HG02938 (cell line): ENCODE results near the gene HPGD.

Source experiments
- ATAC-seq: cut with Tn5 transposase; IDR thresholded peaks from one replicate; pipeline ENCODE4 v1.9.1; 2021; ENCODE audit warnings: mild to moderate bottlenecking, moderate library complexity; ENCODE audit not compliant: unreplicated experiment

Gene HPGD

GRCh38 chr4:174479140-174479539 lies 43.1 kb downstream of the HPGD start:
- no peak for ATAC-seq

GRCh38 chr4:174475528-174475927 lies 46.8 kb downstream of the HPGD start:
- no peak for ATAC-seq

GRCh38 chr4:174474457-174475075 lies 47.7 kb downstream of the HPGD start:
- no peak for ATAC-seq

GRCh38 chr4:174467107-174467506 lies 55.2 kb downstream of the HPGD start:
- no peak for ATAC-seq

- no peak for ATAC-seq
These were observed 57.3 kb downstream of the HPGD start for GRCh38 chr4:174464949-174465348.

DNA sequence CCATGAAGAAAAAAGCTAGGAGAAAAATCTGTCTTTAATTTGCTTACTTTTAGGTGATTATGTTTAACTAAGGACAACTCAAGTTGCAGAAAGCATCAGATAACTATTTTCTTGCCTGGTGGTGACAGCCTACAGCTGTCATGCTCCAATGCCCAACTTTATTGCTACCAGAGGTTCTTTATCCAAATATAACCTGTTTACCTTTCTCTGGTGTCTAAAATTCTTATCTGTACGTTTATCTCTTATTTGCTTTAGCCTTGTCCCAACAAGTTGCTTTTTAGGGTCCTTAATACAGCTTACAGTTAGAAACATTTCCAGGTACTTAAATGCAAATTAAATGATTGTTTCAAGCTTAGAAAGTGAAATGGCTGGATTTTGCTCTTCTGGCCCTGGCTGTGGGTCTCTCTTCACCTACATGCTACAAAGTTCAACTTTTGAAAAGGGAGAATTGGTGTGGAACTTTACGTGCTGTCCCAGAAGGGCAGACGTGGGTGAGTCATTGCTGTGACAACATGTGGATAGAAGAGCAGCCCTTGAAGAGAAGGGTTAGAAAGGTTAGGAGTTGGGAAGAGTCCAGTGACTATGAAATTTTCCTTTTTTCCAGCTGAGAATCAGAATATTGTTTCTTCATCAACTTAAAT lies 60.7 kb downstream of the HPGD start:
- no peak for ATAC-seq

GRCh38 chr4:174460684-174461083 lies 61.6 kb downstream of the HPGD start:
- no peak for ATAC-seq

DNA sequence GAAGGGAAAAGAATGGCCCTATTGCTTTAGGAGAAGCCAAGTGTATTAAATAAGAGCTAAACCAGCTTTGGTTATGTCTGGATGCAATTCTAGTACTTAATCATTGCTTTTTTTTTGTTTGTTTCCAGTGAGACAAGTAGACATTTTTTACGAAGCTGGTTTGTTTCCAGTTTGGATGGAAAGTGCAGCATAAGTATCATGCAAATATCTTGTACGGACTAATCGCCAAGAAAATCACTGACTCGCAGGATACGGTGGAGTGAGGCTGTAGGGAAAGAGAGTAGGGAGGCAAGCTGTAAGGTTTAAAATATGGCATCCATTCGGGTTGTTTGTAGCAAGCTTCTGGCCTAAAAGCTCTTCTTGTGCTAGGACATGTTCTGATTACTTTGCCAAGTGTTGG lies 64.8 kb downstream of the HPGD start:
- no peak for ATAC-seq

DNA sequence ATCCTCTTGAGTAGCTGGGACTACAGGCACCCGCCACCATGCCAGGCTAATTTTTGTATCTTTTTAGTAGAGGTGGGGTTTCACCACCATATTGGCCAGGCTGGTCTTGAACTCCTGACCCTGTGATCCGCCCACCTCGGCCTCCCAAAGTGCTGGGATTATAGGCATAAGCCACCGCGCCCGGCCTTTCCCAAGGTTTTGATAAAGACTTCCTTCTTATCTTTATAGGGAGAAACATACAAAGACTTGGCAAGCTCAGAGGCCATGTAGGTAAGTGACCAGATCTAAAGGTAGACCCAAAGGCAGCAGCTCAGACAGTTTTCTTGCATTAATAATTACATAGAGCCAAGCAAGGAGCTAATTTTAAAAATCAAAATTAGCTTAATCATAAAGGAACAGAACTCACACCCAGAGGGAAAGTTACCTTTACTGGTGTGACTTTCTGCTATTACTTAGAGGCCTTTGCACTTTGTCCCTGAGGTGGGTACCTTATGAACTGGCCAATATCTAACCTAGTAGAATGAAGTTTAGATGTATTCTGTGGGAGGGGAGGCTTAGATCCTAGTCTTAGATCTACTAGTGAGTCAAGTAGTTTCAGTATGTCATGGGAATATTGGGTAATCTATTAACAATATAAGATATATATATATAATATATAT lies 67.3 kb downstream of the HPGD start:
- ATAC-seq, result no peak

- no peak for ATAC-seq
These were observed 70.5 kb downstream of the HPGD start for GRCh38 chr4:174451718-174452296.

GRCh38 chr4:174450786-174451125 lies 71.5 kb downstream of the HPGD start:
- no peak for ATAC-seq

GRCh38 chr4:174449944-174450785 lies 72.1 kb downstream of the HPGD start:
- no peak for ATAC-seq

DNA sequence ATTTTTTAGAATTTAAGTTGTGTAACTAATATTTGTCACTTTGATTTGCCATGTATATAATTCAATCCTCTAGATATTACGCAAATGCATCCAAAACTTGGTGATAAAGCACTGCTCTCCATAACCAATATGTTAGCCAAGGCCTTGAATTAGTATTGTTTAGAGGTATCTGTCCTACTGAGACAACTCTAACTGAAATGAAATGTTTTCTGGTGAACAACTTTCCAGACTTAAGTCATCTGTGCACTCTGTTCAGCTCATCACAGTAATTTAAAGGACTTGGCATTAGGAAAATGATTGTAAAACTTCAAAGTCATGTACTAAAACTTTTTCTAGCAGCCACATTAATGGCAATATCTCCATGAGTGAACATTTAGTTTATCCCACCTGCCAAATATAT lies 73.1 kb downstream of the HPGD start:
- no peak for ATAC-seq

DNA sequence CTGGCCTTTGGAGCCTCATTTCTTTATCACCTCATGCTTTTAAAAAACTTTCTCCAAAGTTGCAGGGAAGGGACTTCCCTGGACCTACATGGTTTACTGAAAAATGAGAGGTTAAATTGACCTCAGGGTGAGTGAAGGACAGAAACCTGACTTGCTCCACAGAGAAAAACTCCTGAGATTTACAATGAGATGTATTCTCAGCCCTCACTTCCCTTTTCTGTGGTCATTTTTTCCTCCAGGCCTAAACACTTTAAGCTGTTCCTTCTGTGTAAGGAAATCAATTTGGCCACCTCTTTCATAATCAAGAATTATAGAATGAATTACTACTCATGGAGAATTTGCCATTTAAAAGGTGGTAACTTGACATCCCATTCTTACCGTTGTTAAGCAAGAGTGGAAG lies 77.9 kb downstream of the HPGD start:
- no peak for ATAC-seq
